Activated naive CD4-positive, alpha-beta T cell treated with anti-CD3 and anti-CD28 coated beads, Interleukin-2, amount 10 ng/mL, durations not matched to agents 5 hours and 36 hours (primary cell): Measurements from ENCODE around the gene FBXL4. TPM values are rescaled to one million over a fixed set of nuclear protein-coding genes. Genes with fewer than 3 reads are reported as not detected.

Experiments
- total RNA-seq, 2 experiments: library from RNA; stranded (reverse); gene quantifications; one replicate each; pipeline ENCODE4 v1.2.3, GENCODE V29; 2021

Gene FBXL4
- total RNA-seq = 10 to 100 TPM; 13.2 to 14.1 TPM

GRCh38 chr6:98947411-98948292 is at the start of gene FBXL4:
FBXL4 (minus strand) TSS chr6:98947946; CDS start chr6:98926988, 20,958 bp downstream.

GRCh38 chr6:98834060-98835031 is 113.4 kb downstream of the FBXL4 start, which contains the start of gene POU3F2:
POU3F2 (plus strand) TSS chr6:98834574; CDS start chr6:98834874, 300 bp downstream.

Other genes starting within 250 kb of the FBXL4 start
- gene POU3F2, start 113.4 kb downstream of the FBXL4 start, total RNA-seq = not detected